Left renal cortex interstitium (tissue), 4 donors: ENCODE results near the gene PSMA7. TPM values are rescaled to one million over a fixed set of nuclear protein-coding genes. Genes with fewer than 3 reads are reported as not detected.
A peak's percentile ranks its signal among the peaks of the same experiment; 100 is the strongest.
"Not testable (repeated sequence)": the region's sequence is repeated elsewhere in the genome, so short reads cannot be mapped to it uniquely, and the experiment has no call there.

Experiments
- DNase-seq, 4 donors: peaks; one replicate each; pipeline ENCODE4 v3.0.0-alpha.2; 2013; ENCODE audit warnings: low read depth in 4 of 4, low spot score in 2 of 4, missing footprints in 1 of 4
- polyA plus RNA-seq, 4 donors: library from polyadenylated mRNA; unstranded; fragments of 120-200 nt; gene quantifications; one replicate each; pipeline ENCODE4 v1.2.1, GENCODE V29; 2013; ENCODE audit not compliant: insufficient read length in 4 of 4

PSMA7 gene
- polyA plus RNA-seq, 4 donors = 182 to 221 (median 190) TPM

DNA sequence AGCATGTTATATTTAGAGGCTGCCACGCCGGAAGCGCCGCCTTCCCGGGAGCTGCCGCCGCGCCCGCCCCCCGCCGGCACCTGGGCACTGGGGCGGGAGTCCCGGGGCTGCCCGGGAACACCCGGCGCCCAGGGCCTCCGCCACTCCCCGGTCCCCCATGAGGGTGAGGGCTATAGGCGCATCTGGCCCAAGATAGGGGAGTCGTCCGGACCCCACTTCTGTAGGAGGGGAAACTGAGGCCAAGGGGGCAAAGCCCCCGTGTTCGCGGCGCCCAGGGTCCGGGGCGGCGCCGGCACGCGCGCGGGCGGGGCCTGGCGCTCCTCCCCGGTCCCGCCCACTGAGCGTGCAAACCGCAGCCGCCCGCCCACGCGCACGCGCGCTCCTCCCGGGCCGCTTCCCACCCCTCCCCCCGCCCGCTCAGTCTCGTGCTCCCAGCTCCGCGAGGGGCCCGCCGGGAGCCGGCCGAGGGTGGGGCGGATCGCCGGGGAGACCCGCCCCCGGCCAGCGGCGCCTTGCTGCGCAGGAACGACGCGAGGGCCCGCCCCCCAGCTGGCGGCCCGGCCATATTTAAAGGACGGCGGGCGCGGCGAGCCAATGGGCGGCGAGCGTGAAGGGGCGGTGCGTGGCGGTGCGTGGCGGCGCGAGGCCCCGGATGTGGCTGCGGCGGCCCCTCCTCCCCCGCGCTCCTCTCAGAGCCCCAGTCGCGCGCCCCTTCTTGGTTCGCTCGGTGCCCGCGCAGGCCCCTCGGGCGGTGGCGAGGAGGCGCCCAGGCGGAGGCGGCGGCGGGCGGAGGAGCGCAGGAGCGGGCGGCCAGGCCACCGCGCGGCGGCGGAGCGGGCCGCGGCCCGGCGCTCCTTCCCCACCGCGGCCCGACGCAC, 21.2 kb downstream of the PSMA7 start, which contains the start of gene LSM14B:
TSS of gene LSM14B (plus strand) at position 700 of the 878 bp plus-strand sequence. CDS start 192 bp downstream, outside the sequence.
- DNase-seq = peak; percentile 75 to 94 (median 92)

- DNase-seq = no peak
These were observed 22.0 kb downstream of the PSMA7 start for GRCh38 chr20:62120990-62121775.

GRCh38 chr20:62120365-62120762, 22.8 kb downstream of the PSMA7 start:
- no peak for DNase-seq

DNA sequence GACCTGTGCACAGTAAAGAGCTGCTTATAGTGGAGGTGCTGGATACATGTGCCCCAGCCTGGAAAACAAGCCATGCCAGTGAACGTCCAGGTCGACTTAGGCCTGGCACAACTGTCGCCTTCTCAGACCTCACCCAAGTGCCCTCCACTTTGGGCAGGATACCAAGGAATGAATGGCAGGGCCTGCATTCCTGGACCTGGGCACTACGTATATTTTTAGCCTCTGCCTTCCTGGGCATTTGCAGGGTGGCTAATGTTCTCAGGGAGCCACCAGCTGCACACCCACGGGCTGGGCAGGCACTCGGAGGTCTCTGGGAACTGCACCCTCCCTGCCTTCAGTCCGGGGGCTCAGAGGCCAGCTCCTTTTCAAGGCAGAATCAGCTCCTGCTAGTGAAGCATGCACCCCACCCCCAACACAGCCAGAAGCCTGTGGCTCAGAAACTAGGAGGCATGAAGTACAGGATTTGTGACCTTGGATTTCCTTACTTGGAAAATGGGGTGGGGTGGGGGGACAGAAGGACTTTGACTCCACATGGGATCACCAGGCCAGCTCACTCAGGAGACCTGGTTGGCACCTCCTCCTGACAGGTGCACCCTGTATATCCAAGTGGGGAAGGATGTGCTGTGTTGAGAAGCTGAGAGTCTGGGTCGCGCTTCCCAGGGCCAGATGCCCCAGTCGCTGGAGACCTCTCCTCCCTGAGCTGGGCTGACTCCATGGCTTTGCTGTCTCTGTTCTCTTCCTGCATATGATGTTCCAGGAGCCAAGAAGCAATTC, 23.4 kb downstream of the PSMA7 start:
- DNase-seq = no peak

DNA sequence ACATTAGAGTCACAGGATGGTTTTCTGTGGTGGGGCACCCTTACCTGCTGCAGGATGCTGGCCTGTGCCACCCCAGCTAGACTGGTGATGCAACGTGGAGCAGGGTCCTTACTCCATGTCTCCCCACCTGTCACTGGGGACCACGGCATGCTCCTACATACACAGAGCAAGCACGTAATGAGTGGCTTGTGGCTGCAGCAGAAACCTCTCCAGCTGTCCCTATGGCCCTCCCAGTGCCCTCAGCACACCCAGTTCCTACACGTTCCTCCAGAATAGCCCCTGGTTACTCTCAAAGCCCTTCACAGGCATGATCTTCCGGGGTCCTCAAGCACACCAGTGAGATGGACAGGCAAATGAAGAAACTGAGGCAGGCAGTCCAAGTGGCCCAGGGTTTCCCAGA, 24.1 kb downstream of the PSMA7 start:
- no peak for DNase-seq

- no peak for DNase-seq
These were observed 24.8 kb downstream of the PSMA7 start for GRCh38 chr20:62118113-62119043.

DNA sequence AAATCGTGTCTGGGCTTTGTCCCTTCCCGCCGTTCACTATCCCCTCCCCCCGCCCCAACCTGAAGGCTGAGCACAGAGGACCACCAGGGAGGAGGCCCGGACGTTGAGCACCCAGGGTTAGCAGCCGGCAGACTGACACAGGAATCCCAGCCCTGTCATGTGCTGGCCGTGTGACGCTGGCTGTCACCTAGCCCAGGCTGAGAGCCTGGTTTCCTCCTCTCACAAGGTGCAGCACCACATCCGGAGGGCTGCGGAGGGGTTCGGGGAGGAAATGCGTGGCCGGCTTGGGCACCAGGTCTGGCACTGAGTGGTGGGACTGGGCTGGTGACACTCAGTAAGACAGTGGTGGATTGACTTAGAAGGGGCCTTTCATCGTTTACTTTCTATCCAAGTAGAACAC, 25.5 kb downstream of the PSMA7 start:
- no peak for DNase-seq

- no peak for DNase-seq
These were observed 25.9 kb downstream of the PSMA7 start for GRCh38 chr20:62117362-62117646.

- DNase-seq = no peak
These were observed 26.4 kb downstream of the PSMA7 start for GRCh38 chr20:62116558-62117361.

DNA sequence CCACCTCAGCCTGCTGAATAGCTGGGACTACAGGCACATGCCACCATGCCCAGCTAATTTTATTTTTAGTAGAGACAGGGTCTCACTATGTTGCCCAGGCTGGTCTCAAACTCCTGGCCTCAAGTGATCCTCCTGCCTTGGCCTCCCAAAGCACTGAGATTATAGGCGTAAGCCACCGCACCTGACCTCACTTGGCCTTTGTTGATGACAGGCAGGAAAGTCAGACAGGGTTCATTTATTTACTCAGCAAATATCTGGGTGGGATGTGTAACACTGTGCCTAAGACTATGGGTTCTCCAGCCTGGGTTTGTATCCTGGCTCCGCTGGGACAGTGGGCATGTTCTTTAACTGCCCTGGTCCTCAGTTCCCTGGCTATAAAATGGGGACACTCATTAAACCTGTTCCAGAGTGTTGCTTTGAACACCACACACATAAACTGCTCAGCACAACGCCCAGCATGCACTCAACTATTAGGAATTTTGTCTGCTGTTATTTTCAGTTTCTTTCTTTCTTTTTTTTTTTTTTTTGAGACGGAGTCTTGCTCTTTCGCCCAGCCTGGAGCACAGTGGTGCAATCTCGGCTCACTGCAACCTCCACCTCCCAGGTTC, 27.3 kb downstream of the PSMA7 start:
- DNase-seq = not testable (repeated sequence)

- no peak for DNase-seq
These were observed 28.3 kb downstream of the PSMA7 start for GRCh38 chr20:62114894-62115293.

DNA sequence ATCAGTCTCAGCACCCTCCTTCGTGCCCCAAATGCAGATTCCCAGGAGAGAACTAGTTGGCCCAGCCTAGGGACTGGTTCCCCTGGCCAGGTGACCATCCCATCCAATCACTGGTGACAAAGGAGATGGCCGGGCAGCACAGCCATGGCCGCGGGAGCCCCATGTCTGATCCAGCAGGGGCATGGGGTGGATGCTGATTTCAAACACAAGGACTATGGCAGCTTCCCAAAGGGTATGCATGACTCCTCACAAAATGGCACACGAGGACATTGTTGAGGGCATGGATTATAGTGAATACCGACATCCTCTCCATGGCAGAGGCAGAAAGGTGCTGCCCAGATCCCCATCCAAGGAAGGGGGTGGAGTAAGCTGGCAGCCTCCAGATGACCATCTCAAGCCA, 30.8 kb downstream of the PSMA7 start:
- no peak for DNase-seq

DNA sequence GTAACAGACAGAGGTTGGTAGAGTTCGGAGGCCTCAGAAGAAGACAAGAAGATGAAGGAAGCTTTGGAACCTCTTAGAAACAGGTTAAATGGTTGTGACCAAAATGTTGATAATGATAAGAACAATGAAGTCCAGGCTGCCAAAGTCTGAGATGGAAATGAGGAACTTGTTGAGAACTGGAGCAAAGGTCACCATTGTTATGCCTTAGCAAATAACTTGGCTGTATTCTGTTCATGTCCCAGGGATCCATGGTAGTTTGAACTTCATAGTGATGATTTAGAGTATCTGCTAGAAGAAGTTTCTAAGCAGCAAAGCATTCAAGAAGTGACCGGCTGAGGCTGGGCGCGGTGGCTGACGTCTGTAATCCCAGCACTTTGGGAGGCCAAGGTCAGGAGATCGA, 32.0 kb downstream of the PSMA7 start:
- no peak for DNase-seq

GRCh38 chr20:62105592-62105991, 37.6 kb downstream of the PSMA7 start:
- DNase-seq = no peak

- no peak for DNase-seq
These were observed 38.3 kb downstream of the PSMA7 start for GRCh38 chr20:62104791-62105345.

DNA sequence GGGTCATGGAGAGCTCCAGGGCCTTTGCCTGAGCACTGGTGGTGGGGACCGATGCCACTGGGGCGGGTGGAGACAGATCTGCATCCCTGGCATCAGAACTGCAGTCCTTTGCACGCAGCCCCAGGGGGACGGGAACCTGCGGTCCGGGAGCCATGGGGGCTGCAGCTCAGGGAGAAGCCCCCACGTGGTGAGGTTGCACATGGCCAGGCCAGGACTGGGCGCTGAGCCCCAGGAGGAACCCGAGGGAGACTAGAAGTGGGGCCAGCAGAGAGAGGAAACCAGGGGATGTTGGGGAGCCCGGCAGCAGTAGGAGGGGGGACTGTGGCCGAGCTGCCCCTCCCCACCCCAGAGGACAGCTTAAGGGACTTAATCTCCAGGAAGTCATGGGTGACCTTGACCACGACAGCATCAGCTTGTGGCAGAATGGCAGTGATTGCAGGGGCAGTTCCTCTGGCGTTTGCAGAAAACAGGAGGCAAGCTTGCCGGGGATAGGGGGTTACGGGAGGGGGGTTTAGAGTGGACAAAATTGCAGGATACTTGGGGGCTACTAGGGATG, 38.9 kb downstream of the PSMA7 start:
- no peak for DNase-seq

- DNase-seq = no peak
These were observed 39.5 kb downstream of the PSMA7 start for GRCh38 chr20:62103508-62104233.
